ENCODE results near the gene KCTD19.

KCTD19 gene

GRCh38 chr16:67296420-67296819 lies 30.1 kb downstream of the KCTD19 start:
- Histone ChIP-seq H3K27ac (ENCODE audit: low read length) (no peak overlapping the region), H3K4me3 (ENCODE audit: low read depth in 1 of 2, low read length in 2 of 2) (no peak overlapping the region), H3K27me3 (ENCODE audit: low read depth, low read length) (no peaks in the 10 kb centered on the region), H3K9me3 (ENCODE audit: control insufficient read depth in 1 of 2, low read length in 2 of 2) (no peaks in the 10 kb centered on the region), H3K4me1 (ENCODE audit: control insufficient read depth in 1 of 2, insufficient read depth in 2 of 2, low read length in 2 of 2) (no peaks in the 10 kb centered on the region), H3K36me3 (ENCODE audit: control insufficient read depth in 1 of 2, insufficient read depth in 2 of 2, low read length in 2 of 2) (no peaks in the 10 kb centered on the region)

- Histone ChIP-seq H3K4me3 (ENCODE audit: low read depth in 1 of 2, low read length in 2 of 2) (no peak overlapping the region), H3K9me3 (ENCODE audit: control insufficient read depth in 1 of 2, low read length in 2 of 2) (no peaks in the 10 kb centered on the region), H3K27me3 (ENCODE audit: low read depth, low read length) (no peaks in the 10 kb centered on the region), H3K36me3 (ENCODE audit: control insufficient read depth in 1 of 2, insufficient read depth in 2 of 2, low read length in 2 of 2) (no peaks in the 10 kb centered on the region), H3K4me1 (ENCODE audit: control insufficient read depth in 1 of 2, insufficient read depth in 2 of 2, low read length in 2 of 2) (no peaks in the 10 kb centered on the region), H3K27ac (ENCODE audit: low read length) (no peak overlapping the region)
Measured at GRCh38 chr16:67294938-67295361, 31.6 kb downstream of the KCTD19 start.

DNA sequence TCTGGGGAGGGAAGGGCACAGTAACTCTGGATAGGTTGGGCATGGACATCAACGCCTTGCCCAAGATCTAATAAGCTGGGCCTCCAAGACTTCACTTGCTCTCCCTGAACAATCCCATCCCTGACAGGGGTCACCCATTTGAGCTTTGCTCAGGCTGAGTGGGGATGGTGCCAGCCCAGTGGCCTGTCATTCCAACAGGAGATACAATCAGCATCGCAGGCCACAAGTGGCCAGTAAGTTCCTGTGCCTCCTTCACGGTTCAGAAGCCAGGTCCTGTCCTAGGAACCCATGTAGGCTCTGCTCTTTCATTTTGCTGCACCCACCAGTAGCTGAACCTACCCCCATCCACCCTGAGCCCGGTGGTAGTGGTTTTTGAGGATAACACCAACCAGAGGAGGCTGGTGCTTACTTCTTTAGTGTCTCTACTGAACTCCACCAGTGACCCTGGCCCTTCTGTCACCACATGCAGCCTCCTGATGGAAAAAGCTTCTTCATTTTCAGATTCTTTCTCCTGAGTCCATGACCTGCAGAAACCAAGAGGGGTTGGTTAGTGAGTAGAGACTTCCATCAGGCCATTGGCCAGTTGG lies 32.3 kb downstream of the KCTD19 start:
- H3K9me3 ChIP-seq (ENCODE audit: control insufficient read depth in 1 of 2, low read length in 2 of 2): no peaks in the 10 kb centered on the region
- no peaks in the 10 kb centered on the region for H3K4me1 ChIP-seq (ENCODE audit: control insufficient read depth in 1 of 2, insufficient read depth in 2 of 2, low read length in 2 of 2)
- H3K27ac ChIP-seq (ENCODE audit: low read length): no peak overlapping the region

GRCh38 chr16:67291461-67291860 lies 35.1 kb downstream of the KCTD19 start:
- Histone ChIP-seq H3K4me3 (ENCODE audit: low read depth in 1 of 2, low read length in 2 of 2) (no peak overlapping the region), H3K9me3 (ENCODE audit: control insufficient read depth in 1 of 2, low read length in 2 of 2) (no peaks in the 10 kb centered on the region), H3K36me3 (ENCODE audit: control insufficient read depth in 1 of 2, insufficient read depth in 2 of 2, low read length in 2 of 2) (no peaks in the 10 kb centered on the region), H3K27ac (ENCODE audit: low read length) (no peak overlapping the region), H3K27me3 (ENCODE audit: low read depth, low read length) (no peaks in the 10 kb centered on the region), H3K4me1 (ENCODE audit: control insufficient read depth in 1 of 2, insufficient read depth in 2 of 2, low read length in 2 of 2) (no peaks in the 10 kb centered on the region)

More for the DNA sequence above, 32.3 kb downstream of the KCTD19 start:
- Histone ChIP-seq H3K4me3 (ENCODE audit: low read depth in 1 of 2, low read length in 2 of 2) (no peak overlapping the region), H3K36me3 (ENCODE audit: control insufficient read depth in 1 of 2, insufficient read depth in 2 of 2, low read length in 2 of 2) (no peaks in the 10 kb centered on the region), H3K27me3 (ENCODE audit: low read depth, low read length) (no peaks in the 10 kb centered on the region)

DNA sequence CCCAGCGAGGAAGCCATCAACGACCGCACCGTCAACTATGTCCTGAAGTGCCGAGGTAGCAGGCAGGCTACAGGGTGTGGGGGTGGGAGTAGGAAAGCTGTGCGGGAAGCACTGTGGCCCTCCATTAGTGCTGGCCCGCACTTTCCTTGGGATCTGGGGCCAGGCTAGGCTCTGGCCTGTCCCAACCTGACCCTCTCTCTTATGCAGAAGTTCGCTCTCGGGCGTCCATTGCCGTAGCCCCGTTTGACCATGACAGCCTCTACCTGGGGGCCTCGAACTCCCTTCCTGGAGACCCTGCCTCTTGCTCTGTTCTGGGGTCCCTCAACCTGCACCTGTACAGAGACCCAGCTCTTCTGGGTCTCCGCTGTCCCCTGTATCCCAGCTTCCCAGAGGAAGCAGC lies 38.6 kb downstream of the KCTD19 start:
- no peak overlapping the region for H3K4me3 ChIP-seq (ENCODE audit: low read depth in 1 of 2, low read length in 2 of 2)
- no peaks in the 10 kb centered on the region for H3K27me3 ChIP-seq (ENCODE audit: low read depth, low read length)
- H3K4me1 ChIP-seq (ENCODE audit: control insufficient read depth in 1 of 2, insufficient read depth in 2 of 2, low read length in 2 of 2): no peaks in the 10 kb centered on the region
- H3K27ac ChIP-seq (ENCODE audit: low read length): no peak overlapping the region
- H3K9me3 ChIP-seq (ENCODE audit: control insufficient read depth in 1 of 2, low read length in 2 of 2): no peaks in the 10 kb centered on the region
- no peaks in the 10 kb centered on the region for H3K36me3 ChIP-seq (ENCODE audit: control insufficient read depth in 1 of 2, insufficient read depth in 2 of 2, low read length in 2 of 2)

GRCh38 chr16:67286441-67287235 lies 39.9 kb downstream of the KCTD19 start:
- Histone ChIP-seq H3K4me1 (ENCODE audit: control insufficient read depth in 1 of 2, insufficient read depth in 2 of 2, low read length in 2 of 2) (no peaks in the 10 kb centered on the region), H3K4me3 (ENCODE audit: low read depth in 1 of 2, low read length in 2 of 2) (no peak overlapping the region), H3K36me3 (ENCODE audit: control insufficient read depth in 1 of 2, insufficient read depth in 2 of 2, low read length in 2 of 2) (no peaks in the 10 kb centered on the region), H3K27ac (ENCODE audit: low read length) (no peak overlapping the region), H3K27me3 (ENCODE audit: low read depth, low read length) (no peaks in the 10 kb centered on the region), H3K9me3 (ENCODE audit: control insufficient read depth in 1 of 2, low read length in 2 of 2) (no peaks in the 10 kb centered on the region)

GRCh38 chr16:67284699-67285646 lies 41.6 kb downstream of the KCTD19 start:
- H3K4me3 ChIP-seq (ENCODE audit: low read depth in 1 of 2, low read length in 2 of 2): no peak overlapping the region
- H3K36me3 ChIP-seq (ENCODE audit: control insufficient read depth in 1 of 2, insufficient read depth in 2 of 2, low read length in 2 of 2): no peaks in the 10 kb centered on the region
- H3K27ac ChIP-seq (ENCODE audit: low read length): no peak overlapping the region

DNA sequence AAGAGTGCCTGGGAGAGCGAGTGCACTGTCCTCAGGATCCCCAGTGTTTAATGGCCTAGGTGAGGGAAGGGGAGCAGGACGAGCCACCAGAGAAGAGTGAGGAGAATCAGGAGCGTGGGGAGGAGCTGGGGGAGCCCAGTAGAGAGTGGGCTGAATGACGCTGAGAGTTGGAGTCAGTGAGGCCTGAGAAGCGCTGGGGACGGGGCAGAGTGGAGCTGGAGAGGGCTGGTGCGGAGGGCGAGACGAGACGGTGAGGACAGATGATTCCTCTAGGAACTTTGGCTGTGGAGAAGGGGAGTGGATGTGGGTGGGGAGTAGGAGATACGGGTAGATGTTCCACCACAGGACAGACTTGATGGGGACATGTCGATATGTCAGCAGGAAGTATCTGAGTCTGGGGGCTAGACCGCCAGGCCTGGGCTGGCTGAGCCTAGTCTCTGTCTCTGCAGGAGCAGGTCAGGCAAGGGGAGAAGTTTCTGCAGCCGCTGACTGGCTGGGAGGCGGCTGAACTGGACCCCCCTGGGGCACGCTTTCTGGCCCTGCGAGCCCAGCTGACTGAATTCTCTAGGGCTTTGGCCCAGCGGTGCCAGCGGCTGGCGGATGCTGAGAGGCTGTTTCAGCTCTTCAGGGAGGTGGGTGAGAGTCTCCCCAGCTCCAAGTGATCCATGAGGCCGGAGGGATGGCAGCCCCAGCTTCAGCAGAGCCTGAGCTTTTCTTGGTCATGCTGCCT lies 42.5 kb downstream of the KCTD19 start:
- no peaks in the 10 kb centered on the region for H3K27me3 ChIP-seq (ENCODE audit: low read depth, low read length)
- H3K9me3 ChIP-seq (ENCODE audit: control insufficient read depth in 1 of 2, low read length in 2 of 2): no peaks in the 10 kb centered on the region
- H3K27ac ChIP-seq (ENCODE audit: low read length): no peak overlapping the region
- no peak overlapping the region for H3K4me3 ChIP-seq (ENCODE audit: low read depth in 1 of 2, low read length in 2 of 2)
- no peaks in the 10 kb centered on the region for H3K36me3 ChIP-seq (ENCODE audit: control insufficient read depth in 1 of 2, insufficient read depth in 2 of 2, low read length in 2 of 2)
- no peaks in the 10 kb centered on the region for H3K4me1 ChIP-seq (ENCODE audit: control insufficient read depth in 1 of 2, insufficient read depth in 2 of 2, low read length in 2 of 2)

More at GRCh38 chr16:67284699-67285646, 41.6 kb downstream of the KCTD19 start:
- Histone ChIP-seq H3K4me1 (ENCODE audit: control insufficient read depth in 1 of 2, insufficient read depth in 2 of 2, low read length in 2 of 2) (no peaks in the 10 kb centered on the region), H3K27me3 (ENCODE audit: low read depth, low read length) (no peaks in the 10 kb centered on the region), H3K9me3 (ENCODE audit: control insufficient read depth in 1 of 2, low read length in 2 of 2) (no peaks in the 10 kb centered on the region)

DNA sequence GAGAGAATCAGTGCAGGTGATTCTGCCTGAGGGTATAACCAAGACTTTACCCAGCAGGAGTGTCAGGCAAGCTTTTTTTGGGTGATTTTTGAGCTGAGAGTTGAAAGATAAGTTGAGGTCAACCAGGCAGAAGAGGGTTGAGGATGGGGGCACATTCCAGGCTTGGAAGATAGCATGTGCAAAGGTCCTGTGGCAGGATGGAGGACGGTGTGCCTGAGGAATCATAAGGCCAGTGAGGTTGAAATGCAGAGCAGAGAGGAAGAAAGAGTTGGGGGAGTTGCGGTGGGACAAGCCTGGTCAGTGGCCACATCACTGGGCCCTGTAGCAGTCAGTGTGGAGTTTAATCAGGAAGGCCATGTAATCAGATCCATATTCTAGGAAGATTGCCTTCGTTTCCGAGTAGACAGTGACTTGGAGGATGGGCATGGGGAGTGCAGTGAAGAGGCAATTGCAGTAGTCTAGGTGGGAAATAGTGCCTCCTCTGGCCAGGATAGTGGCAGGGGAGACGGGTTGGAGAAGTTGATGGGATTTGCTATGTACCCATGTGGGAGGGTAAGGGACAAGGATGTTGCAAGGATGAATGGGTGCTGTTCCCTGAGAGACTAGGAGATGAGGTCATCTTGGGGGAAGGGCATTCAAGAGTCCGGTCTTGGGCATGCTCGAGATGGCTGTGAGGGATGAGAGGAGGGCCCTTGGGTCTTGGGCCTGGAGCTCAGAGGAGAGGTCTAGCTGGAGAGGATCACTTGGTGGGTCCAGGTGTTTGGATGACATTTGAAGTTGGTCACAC lies 43.3 kb downstream of the KCTD19 start:
- peaks cover 0 to 3% of the 10 kb centered on the region in 2 donors for H3K4me1 ChIP-seq (ENCODE audit: control insufficient read depth in 1 of 2, insufficient read depth in 2 of 2, low read length in 2 of 2)
- H3K36me3 ChIP-seq (ENCODE audit: control insufficient read depth in 1 of 2, insufficient read depth in 2 of 2, low read length in 2 of 2): no peaks in the 10 kb centered on the region
- no peak overlapping the region for H3K4me3 ChIP-seq (ENCODE audit: low read depth in 1 of 2, low read length in 2 of 2)
- no peak overlapping the region for H3K27ac ChIP-seq (ENCODE audit: low read length)
- no peaks in the 10 kb centered on the region for H3K9me3 ChIP-seq (ENCODE audit: control insufficient read depth in 1 of 2, low read length in 2 of 2)
- no peaks in the 10 kb centered on the region for H3K27me3 ChIP-seq (ENCODE audit: low read depth, low read length)

GRCh38 chr16:67282447-67282805 lies 44.1 kb downstream of the KCTD19 start:
- H3K9me3 ChIP-seq (ENCODE audit: control insufficient read depth in 1 of 2, low read length in 2 of 2): no peaks in the 10 kb centered on the region
- H3K27ac ChIP-seq (ENCODE audit: low read length): no peak overlapping the region
- no peak overlapping the region for H3K4me3 ChIP-seq (ENCODE audit: low read depth in 1 of 2, low read length in 2 of 2)
- H3K27me3 ChIP-seq (ENCODE audit: low read depth, low read length): no peaks in the 10 kb centered on the region
- peaks cover 0 to 4% of the 10 kb centered on the region in 2 donors for H3K36me3 ChIP-seq (ENCODE audit: control insufficient read depth in 1 of 2, insufficient read depth in 2 of 2, low read length in 2 of 2)
- H3K4me1 ChIP-seq (ENCODE audit: control insufficient read depth in 1 of 2, insufficient read depth in 2 of 2, low read length in 2 of 2): peaks cover 4 to 9% of the 10 kb centered on the region in 2 donors
